Ramos (cell line): Measurements from ENCODE around the gene CMIP.

Experiments used
- in situ Hi-C: fragments of 300-500 bp; cut with MboI; formaldehyde crosslinking; loops from one replicate; pipeline ENCODE4 v1.14.3; 2022; ENCODE audit warnings: low sequenced_read_pairs; ENCODE audit not compliant: unreplicated experiment

CMIP gene

DNA sequence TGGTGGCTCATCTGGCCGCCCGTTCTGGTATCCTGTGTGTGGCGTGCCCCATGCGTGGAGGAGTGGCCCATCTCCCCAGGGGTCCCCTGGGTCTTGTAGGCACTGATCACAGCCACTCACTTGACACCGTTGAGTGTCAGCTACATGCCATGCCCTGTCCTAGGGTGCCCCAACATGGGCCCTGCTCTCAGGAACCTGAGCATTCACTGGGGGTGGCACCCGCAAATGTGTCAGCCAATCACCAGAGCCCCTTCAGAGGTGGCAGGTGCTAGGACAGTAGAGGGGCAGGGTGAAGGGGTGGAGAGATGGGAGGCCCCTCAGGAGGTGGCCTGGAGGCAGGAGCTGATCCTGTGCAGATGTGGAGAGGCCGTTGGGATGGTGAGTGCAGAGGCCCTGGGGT lies 27.8 kb downstream of the CMIP start:
- in situ Hi-C loops: no loop called here

- in situ Hi-C loops: no loop called here
Observed at GRCh38 chr16:81473066-81473488, 28.5 kb downstream of the CMIP start.

- in situ Hi-C loops: no loop called here
Observed at GRCh38 chr16:81473558-81473957, 28.9 kb downstream of the CMIP start.

DNA sequence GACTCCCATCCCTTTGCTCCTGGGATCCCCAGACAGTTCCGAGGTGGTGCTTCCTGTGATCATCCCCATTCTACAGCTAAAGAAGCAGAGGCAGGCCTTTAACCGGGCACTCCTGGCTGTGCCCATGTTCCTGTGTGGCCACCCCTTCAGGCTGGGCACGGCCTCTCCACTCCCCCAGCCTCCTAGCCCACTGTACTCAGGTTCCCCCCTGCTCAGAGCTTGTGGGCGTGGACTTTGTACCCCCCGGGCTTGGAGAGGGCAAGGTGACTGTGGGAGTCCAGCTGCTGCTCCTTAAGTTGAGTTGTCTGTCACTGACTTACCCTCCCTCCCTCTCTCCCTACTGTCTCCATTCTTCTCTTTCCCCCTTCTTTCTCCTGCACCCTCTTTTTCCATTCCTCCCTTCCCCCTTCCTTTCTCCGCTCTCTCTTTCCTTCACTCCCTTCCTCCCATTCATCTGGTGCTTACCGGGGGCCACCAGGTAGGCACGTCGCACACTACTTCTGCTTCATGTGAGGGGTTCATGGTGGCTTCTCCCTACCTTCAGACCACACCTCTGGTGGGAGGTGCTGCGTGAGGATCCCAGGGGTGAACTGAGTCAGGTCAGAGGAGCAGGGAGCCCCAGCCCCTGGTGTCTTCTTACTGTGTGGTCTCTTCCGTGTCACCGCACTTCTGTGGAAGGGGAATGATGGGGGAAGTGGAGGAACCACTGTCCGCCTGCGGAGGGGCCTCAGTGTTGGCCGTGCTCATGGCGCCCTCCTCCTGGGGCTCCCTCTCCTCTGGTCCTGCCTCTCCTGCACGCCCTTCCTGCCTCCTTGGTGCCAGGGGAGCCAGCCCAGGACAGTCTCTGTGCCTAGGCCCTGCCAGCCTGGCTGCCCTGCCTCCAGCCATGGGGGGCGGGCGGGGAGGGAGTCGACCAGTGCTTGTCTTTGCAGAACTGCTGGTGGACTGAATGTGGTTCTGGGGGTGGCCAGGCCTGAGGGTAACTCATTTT lies 29.7 kb downstream of the CMIP start:
- in situ Hi-C loops: no loop called here

GRCh38 chr16:81477697-81478693 lies 33.4 kb downstream of the CMIP start:
- in situ Hi-C loops: no loop called here

GRCh38 chr16:81478876-81479511 lies 34.4 kb downstream of the CMIP start:
- in situ Hi-C loops: no loop called here

- in situ Hi-C loops: no loop called here
Observed at GRCh38 chr16:81480606-81481206, 36.1 kb downstream of the CMIP start.

DNA sequence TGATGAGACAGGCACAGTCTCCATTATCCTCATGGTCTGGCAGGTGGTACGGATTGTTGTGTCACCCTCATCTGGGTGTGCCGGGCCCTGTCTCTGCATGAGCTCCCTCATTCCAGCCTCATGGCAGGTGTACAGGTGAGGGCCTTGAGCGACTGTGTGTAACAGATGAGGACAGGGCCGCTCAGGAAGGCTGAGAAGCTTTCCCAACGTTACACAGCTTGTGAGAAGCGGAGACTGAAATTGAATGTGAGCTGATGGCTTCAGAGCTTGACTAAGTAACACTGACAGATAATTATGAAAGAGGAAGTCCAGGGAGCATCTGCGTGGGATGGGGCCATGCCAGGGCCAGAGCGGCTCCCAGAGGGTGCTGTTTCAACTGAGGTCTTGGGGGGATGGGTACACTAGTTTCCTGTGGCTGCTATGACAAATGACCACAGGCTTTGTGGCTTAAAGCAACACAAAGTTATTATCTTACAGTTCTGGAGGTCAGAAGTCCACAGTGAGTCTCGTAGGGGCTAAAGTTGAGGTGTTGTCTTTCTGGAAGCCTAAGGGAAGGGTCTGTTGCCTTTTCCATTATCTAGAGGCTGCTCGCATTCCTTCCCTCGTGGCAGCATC lies 36.7 kb downstream of the CMIP start:
- in situ Hi-C loops: no loop called here

- in situ Hi-C loops: no loop called here
Observed at GRCh38 chr16:81482329-81483063, 37.9 kb downstream of the CMIP start.

DNA sequence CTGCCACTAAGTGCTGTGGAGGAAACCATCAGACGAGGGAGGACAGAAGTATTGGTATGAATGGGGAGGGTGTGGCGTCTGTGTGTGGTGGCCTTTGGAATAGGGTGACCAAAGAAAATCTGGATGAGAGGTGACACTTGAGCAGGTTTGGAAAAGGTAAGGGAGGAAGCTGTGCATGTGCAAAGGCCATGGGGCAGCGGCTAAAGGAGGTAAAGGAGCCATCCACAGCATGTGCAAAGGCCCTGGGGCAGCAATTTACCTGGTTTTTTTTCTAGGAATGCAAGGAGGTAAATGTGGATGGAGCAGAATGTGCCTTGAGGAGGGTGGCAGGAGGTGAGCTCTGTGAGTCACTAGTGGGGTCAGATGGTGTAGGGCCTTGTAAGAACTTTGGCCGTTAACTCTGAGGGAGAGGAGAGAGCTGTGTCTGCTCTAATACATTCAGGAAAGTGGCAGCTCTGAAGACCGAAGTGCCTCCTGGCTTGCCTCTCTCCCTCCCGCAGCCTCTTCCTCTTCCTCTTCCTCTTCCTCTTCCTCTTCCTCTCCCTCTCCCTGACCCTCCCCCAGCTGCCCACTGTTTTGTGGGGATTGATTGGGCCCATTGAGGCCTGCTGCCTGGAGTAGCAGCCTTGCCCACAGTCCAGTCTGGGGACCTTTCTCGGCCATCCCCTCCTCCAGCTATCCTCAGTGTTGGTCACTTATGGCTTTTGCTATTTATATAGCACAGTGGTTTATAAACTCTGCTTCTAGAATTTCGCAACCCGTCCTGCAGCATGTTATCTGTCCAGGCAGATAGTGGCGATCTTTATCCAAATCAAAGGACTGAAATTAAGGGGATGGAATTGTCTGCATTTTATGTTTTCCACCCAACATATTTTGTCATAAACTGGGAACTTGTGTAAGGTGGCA lies 38.7 kb downstream of the CMIP start:
- in situ Hi-C loops: no loop called here

DNA sequence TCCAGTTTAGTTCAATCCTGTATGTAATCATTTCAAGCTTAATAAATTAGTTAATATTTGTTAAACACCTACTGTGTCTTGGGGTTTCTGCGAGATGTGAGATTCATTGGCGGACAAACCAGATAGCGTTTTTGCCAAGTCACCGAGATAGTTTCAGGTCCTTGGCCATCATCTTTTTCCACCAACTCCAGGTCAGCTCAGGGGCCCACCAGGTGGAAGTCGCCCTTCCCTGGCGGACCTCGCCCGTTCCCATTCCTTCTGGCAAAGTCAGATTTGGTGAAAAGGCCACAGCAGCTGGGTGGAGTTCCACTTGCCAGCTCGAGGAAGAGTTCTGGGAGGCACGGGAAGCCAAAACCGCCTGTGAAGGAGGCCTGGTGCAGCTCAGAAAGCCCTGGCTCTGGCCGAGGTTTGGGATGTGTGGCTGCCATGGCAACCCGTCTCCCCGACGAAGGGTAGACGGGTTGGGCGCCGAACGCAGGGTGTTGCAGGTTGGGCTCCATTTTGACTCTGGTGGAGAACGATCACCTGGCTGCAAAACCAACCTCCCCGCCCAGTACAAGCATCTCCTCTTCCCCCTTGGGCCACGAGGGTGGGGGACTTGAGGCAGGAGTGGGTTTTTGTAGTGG lies 39.5 kb downstream of the CMIP start:
- in situ Hi-C loops: no loop called here

DNA sequence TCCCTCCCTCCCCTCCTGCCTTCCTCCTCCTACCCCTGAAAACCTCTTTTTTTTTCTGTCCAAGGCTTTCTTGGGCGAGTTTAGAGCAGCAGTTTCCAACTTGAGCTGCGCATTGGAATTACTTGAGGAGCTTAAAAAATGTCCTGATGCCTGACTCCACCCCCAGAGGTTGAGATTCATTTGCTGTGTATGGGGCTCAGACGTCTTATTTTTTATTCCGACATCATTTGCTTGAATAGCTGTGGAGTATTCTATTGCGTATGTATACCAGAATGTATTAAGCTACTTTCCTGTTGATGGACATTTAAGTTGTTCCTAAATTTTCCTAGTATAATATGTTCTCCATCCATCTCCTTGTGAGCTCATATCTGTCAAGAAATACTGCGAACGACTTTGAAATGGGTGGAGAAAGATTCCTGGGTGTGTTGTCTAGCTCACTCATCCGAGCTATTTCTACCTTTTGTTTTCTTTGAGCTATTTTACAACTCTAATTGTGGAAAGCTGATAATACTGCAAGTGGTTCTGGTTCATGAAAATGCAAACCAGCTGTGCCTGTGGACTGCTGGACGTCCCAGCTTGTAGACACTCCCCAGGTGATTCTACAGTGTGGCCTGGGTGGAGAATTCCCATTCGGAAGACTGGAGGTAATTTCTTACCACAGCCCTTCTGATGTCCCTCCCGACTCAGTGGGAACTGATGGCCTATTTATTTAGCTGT lies 40.5 kb downstream of the CMIP start:
- in situ Hi-C loops: no loop called here

GRCh38 chr16:81485824-81486539 lies 41.4 kb downstream of the CMIP start:
- in situ Hi-C loops: no loop called here

DNA sequence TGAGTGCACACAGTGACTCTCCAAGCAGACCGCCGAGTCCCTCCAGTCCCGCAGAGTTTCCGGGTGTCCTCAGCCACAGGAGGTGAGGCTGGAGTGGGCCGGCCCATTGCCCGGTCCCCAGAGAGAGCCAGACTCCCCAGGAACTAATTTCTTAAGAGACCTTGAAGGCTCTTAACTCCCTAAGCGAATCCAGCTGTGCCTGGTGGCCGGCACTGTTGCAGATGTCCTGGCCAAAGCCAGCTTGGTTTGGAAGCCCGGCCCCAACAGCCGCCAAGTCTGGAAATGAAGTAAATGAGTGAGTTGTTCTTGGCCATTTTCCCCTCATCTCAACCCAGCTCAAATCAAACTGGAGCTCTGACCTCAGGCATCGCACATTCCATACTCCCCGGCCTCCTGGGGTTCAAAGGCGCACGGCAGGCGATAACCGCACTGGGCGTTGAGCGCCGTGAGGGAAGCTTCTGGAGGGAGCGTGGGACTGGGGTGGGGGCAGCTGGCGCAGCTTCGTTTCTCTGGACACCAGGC lies 42.0 kb downstream of the CMIP start:
- in situ Hi-C loops: no loop called here

- in situ Hi-C loops: no loop called here
Observed at GRCh38 chr16:81487301-81487720, 42.7 kb downstream of the CMIP start.
